ENCODE data around the gene RYR1.

The RYR1 gene

GRCh38 chr19:38444026-38444425 lies 10.5 kb downstream of the RYR1 start:
- Histone ChIP-seq H3K4me1 (ENCODE audit: control insufficient read depth, low read depth, low read length) (no peaks in the 10 kb centered on the region), H3K27ac (ENCODE audit: low read depth, low read length) (no peak overlapping the region), H2BK5ac (ENCODE audit: low read length) (no peak overlapping the region), H3K4me2 (ENCODE audit: low read length) (no peak overlapping the region), H3K79me2 (ENCODE audit: control insufficient read depth, insufficient read depth, low read length) (no peaks in the 10 kb centered on the region), H3K4ac (ENCODE audit: low read depth, low read length) (no peak overlapping the region), H4K5ac (ENCODE audit: low read length) (no peak overlapping the region), H3K27me3 (ENCODE audit: insufficient read depth, low read length, poor library complexity) (no peaks in the 10 kb centered on the region), H3K9ac (ENCODE audit: low read length) (no peak overlapping the region), H3K36me3 (ENCODE audit: control insufficient read depth, insufficient read depth, low read length) (no peaks in the 10 kb centered on the region), H3K79me1 (ENCODE audit: low read length) (no peaks in the 10 kb centered on the region), H4K8ac (ENCODE audit: low read depth, low read length) (no peak overlapping the region), H2BK120ac (ENCODE audit: low read depth, low read length) (no peak overlapping the region), H3K56ac (ENCODE audit: low read length) (no peak overlapping the region), H3K23ac (ENCODE audit: low read length) (no peak overlapping the region), H3K18ac (ENCODE audit: low read length) (no peak overlapping the region), H3K4me3 (ENCODE audit: low read length) (no peak overlapping the region), H2AK5ac (ENCODE audit: low read length) (no peak overlapping the region), H2BK15ac (replicated peaks; ENCODE audit: low read depth) (no peak overlapping the region)
- no peak for DNase-seq
- WGBS (ENCODE audit: extremely low coverage, insufficient coverage, low lambda C conversion rate) = no CpG with 5 or more reads among the region's 7 CpGs

- Histone ChIP-seq H4K5ac (ENCODE audit: low read length) (no peak overlapping the region), H3K27me3 (ENCODE audit: insufficient read depth, low read length, poor library complexity) (no peaks in the 10 kb centered on the region), H3K4me2 (ENCODE audit: low read length) (no peak overlapping the region), H3K18ac (ENCODE audit: low read length) (no peak overlapping the region), H2BK120ac (ENCODE audit: low read depth, low read length) (no peak overlapping the region), H3K79me2 (ENCODE audit: control insufficient read depth, insufficient read depth, low read length) (no peaks in the 10 kb centered on the region), H3K56ac (ENCODE audit: low read length) (no peak overlapping the region), H3K23ac (ENCODE audit: low read length) (no peak overlapping the region), H4K8ac (ENCODE audit: low read depth, low read length) (no peak overlapping the region), H3K79me1 (ENCODE audit: low read length) (no peaks in the 10 kb centered on the region), H3K27ac (ENCODE audit: low read depth, low read length) (no peak overlapping the region), H3K4ac (ENCODE audit: low read depth, low read length) (no peak overlapping the region), H2BK15ac (replicated peaks; ENCODE audit: low read depth) (no peak overlapping the region), H3K4me1 (ENCODE audit: control insufficient read depth, low read depth, low read length) (no peaks in the 10 kb centered on the region), H2BK5ac (ENCODE audit: low read length) (no peak overlapping the region), H3K9ac (ENCODE audit: low read length) (no peak overlapping the region), H3K4me3 (ENCODE audit: low read length) (no peak overlapping the region), H2AK5ac (ENCODE audit: low read length) (no peak overlapping the region), H3K36me3 (ENCODE audit: control insufficient read depth, insufficient read depth, low read length) (no peaks in the 10 kb centered on the region)
- no CpG with 5 or more reads among the region's 7 CpGs for WGBS (ENCODE audit: extremely low coverage, insufficient coverage, low lambda C conversion rate)
- DNase-seq = no peak
Measured at GRCh38 chr19:38445362-38445761, 11.9 kb downstream of the RYR1 start.

- Histone ChIP-seq H2BK5ac (ENCODE audit: low read length) (no peak overlapping the region), H3K18ac (ENCODE audit: low read length) (no peak overlapping the region), H3K79me2 (ENCODE audit: control insufficient read depth, insufficient read depth, low read length) (no peaks in the 10 kb centered on the region), H3K56ac (ENCODE audit: low read length) (no peak overlapping the region), H3K4me1 (ENCODE audit: control insufficient read depth, low read depth, low read length) (no peaks in the 10 kb centered on the region), H3K4me3 (ENCODE audit: low read length) (no peak overlapping the region), H3K27ac (ENCODE audit: low read depth, low read length) (no peak overlapping the region), H2BK120ac (ENCODE audit: low read depth, low read length) (no peak overlapping the region), H3K27me3 (ENCODE audit: insufficient read depth, low read length, poor library complexity) (no peaks in the 10 kb centered on the region), H3K4me2 (ENCODE audit: low read length) (no peak overlapping the region), H4K5ac (ENCODE audit: low read length) (no peak overlapping the region), H3K79me1 (ENCODE audit: low read length) (no peaks in the 10 kb centered on the region), H3K36me3 (ENCODE audit: control insufficient read depth, insufficient read depth, low read length) (no peaks in the 10 kb centered on the region), H3K23ac (ENCODE audit: low read length) (no peak overlapping the region), H4K8ac (ENCODE audit: low read depth, low read length) (no peak overlapping the region), H2BK15ac (replicated peaks; ENCODE audit: low read depth) (no peak overlapping the region), H3K4ac (ENCODE audit: low read depth, low read length) (no peak overlapping the region), H2AK5ac (ENCODE audit: low read length) (no peak overlapping the region), H3K9ac (ENCODE audit: low read length) (no peak overlapping the region)
- WGBS (ENCODE audit: extremely low coverage, insufficient coverage, low lambda C conversion rate) = no CpG with 5 or more reads among the region's 9 CpGs
- DNase-seq = no peak
Measured at GRCh38 chr19:38448225-38448624, 14.7 kb downstream of the RYR1 start.

- no CpG with 5 or more reads among the region's 5 CpGs for WGBS (ENCODE audit: extremely low coverage, insufficient coverage, low lambda C conversion rate)
- H3K36me3 ChIP-seq (ENCODE audit: control insufficient read depth, insufficient read depth, low read length) = no peaks in the 10 kb centered on the region
- H3K27me3 ChIP-seq (ENCODE audit: insufficient read depth, low read length, poor library complexity) = no peaks in the 10 kb centered on the region
Measured at GRCh38 chr19:38449518-38449917, 16.0 kb downstream of the RYR1 start.

GRCh38 chr19:38451036-38451435 lies 17.5 kb downstream of the RYR1 start:
- no peak overlapping the region for H3K23ac ChIP-seq (ENCODE audit: low read length)
- no peak overlapping the region for H3K56ac ChIP-seq (ENCODE audit: low read length)
- H2BK120ac ChIP-seq (ENCODE audit: low read depth, low read length) = no peak overlapping the region
- no peak overlapping the region for H2BK15ac ChIP-seq (replicated peaks; ENCODE audit: low read depth)
- no peak overlapping the region for H3K18ac ChIP-seq (ENCODE audit: low read length)
- H3K79me1 ChIP-seq (ENCODE audit: low read length) = no peaks in the 10 kb centered on the region
- no peaks in the 10 kb centered on the region for H3K36me3 ChIP-seq (ENCODE audit: control insufficient read depth, insufficient read depth, low read length)
- H4K8ac ChIP-seq (ENCODE audit: low read depth, low read length) = no peak overlapping the region
- WGBS (ENCODE audit: extremely low coverage, insufficient coverage, low lambda C conversion rate) = no CpG with 5 or more reads among the region's 8 CpGs
- no peak overlapping the region for H4K5ac ChIP-seq (ENCODE audit: low read length)
- no peak for DNase-seq
- H3K4me1 ChIP-seq (ENCODE audit: control insufficient read depth, low read depth, low read length) = no peaks in the 10 kb centered on the region
- H3K9ac ChIP-seq (ENCODE audit: low read length) = no peak overlapping the region
- H3K79me2 ChIP-seq (ENCODE audit: control insufficient read depth, insufficient read depth, low read length) = no peaks in the 10 kb centered on the region
- H3K27me3 ChIP-seq (ENCODE audit: insufficient read depth, low read length, poor library complexity) = no peaks in the 10 kb centered on the region
- no peak overlapping the region for H2AK5ac ChIP-seq (ENCODE audit: low read length)
- no peak overlapping the region for H3K27ac ChIP-seq (ENCODE audit: low read depth, low read length)
- no peak overlapping the region for H3K4me2 ChIP-seq (ENCODE audit: low read length)
- H3K4me3 ChIP-seq (ENCODE audit: low read length) = no peak overlapping the region
- H2BK5ac ChIP-seq (ENCODE audit: low read length) = no peak overlapping the region
- no peak overlapping the region for H3K4ac ChIP-seq (ENCODE audit: low read depth, low read length)

More at GRCh38 chr19:38449518-38449917, 16.0 kb downstream of the RYR1 start:
- Histone ChIP-seq H3K4me3 (ENCODE audit: low read length) (no peak overlapping the region), H4K8ac (ENCODE audit: low read depth, low read length) (no peak overlapping the region), H3K27ac (ENCODE audit: low read depth, low read length) (no peak overlapping the region), H3K4me1 (ENCODE audit: control insufficient read depth, low read depth, low read length) (no peaks in the 10 kb centered on the region), H4K5ac (ENCODE audit: low read length) (no peak overlapping the region), H2BK120ac (ENCODE audit: low read depth, low read length) (no peak overlapping the region), H3K18ac (ENCODE audit: low read length) (no peak overlapping the region), H2AK5ac (ENCODE audit: low read length) (no peak overlapping the region), H3K79me2 (ENCODE audit: control insufficient read depth, insufficient read depth, low read length) (no peaks in the 10 kb centered on the region), H3K4ac (ENCODE audit: low read depth, low read length) (no peak overlapping the region), H3K79me1 (ENCODE audit: low read length) (no peaks in the 10 kb centered on the region), H2BK5ac (ENCODE audit: low read length) (no peak overlapping the region), H3K4me2 (ENCODE audit: low read length) (no peak overlapping the region), H3K23ac (ENCODE audit: low read length) (no peak overlapping the region), H3K9ac (ENCODE audit: low read length) (no peak overlapping the region), H2BK15ac (replicated peaks; ENCODE audit: low read depth) (no peak overlapping the region), H3K56ac (ENCODE audit: low read length) (no peak overlapping the region)
- no peak for DNase-seq

GRCh38 chr19:38451629-38452028 lies 18.1 kb downstream of the RYR1 start:
- Histone ChIP-seq H3K4me3 (ENCODE audit: low read length) (no peak overlapping the region), H2BK5ac (ENCODE audit: low read length) (no peak overlapping the region), H3K4ac (ENCODE audit: low read depth, low read length) (no peak overlapping the region), H3K27me3 (ENCODE audit: insufficient read depth, low read length, poor library complexity) (no peaks in the 10 kb centered on the region), H3K56ac (ENCODE audit: low read length) (no peak overlapping the region), H3K79me2 (ENCODE audit: control insufficient read depth, insufficient read depth, low read length) (no peaks in the 10 kb centered on the region), H2BK15ac (replicated peaks; ENCODE audit: low read depth) (no peak overlapping the region), H2AK5ac (ENCODE audit: low read length) (no peak overlapping the region), H3K9ac (ENCODE audit: low read length) (no peak overlapping the region), H3K23ac (ENCODE audit: low read length) (no peak overlapping the region), H3K4me1 (ENCODE audit: control insufficient read depth, low read depth, low read length) (no peaks in the 10 kb centered on the region), H3K27ac (ENCODE audit: low read depth, low read length) (no peak overlapping the region), H4K8ac (ENCODE audit: low read depth, low read length) (no peak overlapping the region), H3K79me1 (ENCODE audit: low read length) (no peaks in the 10 kb centered on the region), H3K36me3 (ENCODE audit: control insufficient read depth, insufficient read depth, low read length) (no peaks in the 10 kb centered on the region), H3K4me2 (ENCODE audit: low read length) (no peak overlapping the region), H4K5ac (ENCODE audit: low read length) (no peak overlapping the region), H3K18ac (ENCODE audit: low read length) (no peak overlapping the region), H2BK120ac (ENCODE audit: low read depth, low read length) (no peak overlapping the region)
- WGBS (ENCODE audit: extremely low coverage, insufficient coverage, low lambda C conversion rate) = no CpG with 5 or more reads among the region's 9 CpGs
- no peak for DNase-seq
